H1 (cell line): Measurements from ENCODE around the gene ASTN2. TPM values are rescaled to one million over a fixed set of nuclear protein-coding genes. Genes with fewer than 3 reads are reported as not detected.

ENCODE experiments used
- CTCF ChIA-PET: fragments of 300-600 bp; sonication (Branson Sonifier 250); formaldehyde crosslinking; loops from one replicate; lab custom pipeline; 2021; ENCODE audit not compliant: partially characterized antibody; lab: Charles Lee
- POLR2A ChIA-PET: fragments of 300-600 bp; sonication (Branson Sonifier 250); formaldehyde crosslinking; loops from one replicate; lab custom pipeline; 2021; ENCODE audit warnings: inconsistent platforms; ENCODE audit not compliant: partially characterized antibody; lab: Charles Lee
- DNase-seq, 2 experiments: peaks; one replicate each; pipeline versions ENCODE4 v3.0.0 to v3.0.0-alpha.2; 2010 to 2022; ENCODE audit warnings: low spot score in 2 of 2, low read depth in 1 of 2, mixed read lengths in 1 of 2
- FAIRE-seq: peaks from 2 replicates; lab custom pipeline; 2011; peaks lifted over from hg19 to GRCh38; lab: Jason Lieb, UNC
- H2AFZ ChIP-seq: 2 replicates; pipeline ENCODE4 v1.8.1; 2012; ENCODE audit warnings: low read length, inconsistent platforms
- H2AK5ac ChIP-seq: 2 replicates; pipeline ENCODE4 v1.6.1; 2013; ENCODE audit warnings: low read depth, low read length
- H2BK120ac ChIP-seq: replicated peaks from 2 replicates; pipeline ENCODE3; 2013; ENCODE audit warnings: low read depth, low read length, inconsistent platforms
- H2BK12ac ChIP-seq: 2 replicates; pipeline ENCODE4 v1.6.1; 2013; ENCODE audit warnings: low read depth, low read length
- H2BK15ac ChIP-seq: 2 replicates; pipeline ENCODE4 v1.6.1; 2013; ENCODE audit warnings: low read length
- H2BK20ac ChIP-seq: 2 replicates; pipeline ENCODE4 v1.6.1; 2013; ENCODE audit warnings: low read length
- H2BK5ac ChIP-seq: 2 replicates; pipeline ENCODE4 v1.6.1; 2013; ENCODE audit warnings: low read depth, low read length
- H3K14ac ChIP-seq: 2 replicates; pipeline ENCODE4 v1.6.1; 2013; ENCODE audit warnings: inconsistent platforms; ENCODE audit not compliant: insufficient read length
- H3K18ac ChIP-seq: 2 replicates; pipeline ENCODE4 v1.6.1; 2013; ENCODE audit warnings: low read length; ENCODE audit errors: extremely low read depth
- H3K23ac ChIP-seq: 2 replicates; pipeline ENCODE4 v1.6.1; 2013; ENCODE audit warnings: inconsistent platforms; ENCODE audit not compliant: insufficient read length
- H3K23me2 ChIP-seq: 2 replicates; pipeline ENCODE4 v1.6.1; 2013; ENCODE audit warnings: low read depth, low read length
- H3K27ac ChIP-seq: 2 replicates; pipeline ENCODE4 v1.6.1; 2011; ENCODE audit warnings: low read depth, low read length, inconsistent platforms
- H3K27me3 ChIP-seq, 4 experiments: replicated peaks in 1 of 4; 1 replicate in 1 of 4; 2 replicates in 3 of 4; pipeline versions ENCODE4 v1.6.1 to v1.8.1; 2011 to 2013; ENCODE audit warnings: low read length in 3 of 4, mild to moderate bottlenecking in 3 of 4, inconsistent platforms in 2 of 4, mixed read lengths in 2 of 4, moderate library complexity in 1 of 4; ENCODE audit not compliant: control insufficient read depth in 3 of 4, insufficient read depth in 3 of 4; ENCODE audit errors: extremely low read depth in 1 of 4
- H3K36me3 ChIP-seq, 4 experiments: 2 replicates each; pipeline versions ENCODE4 v1.6.1 to v1.8.1; 2011 to 2013; ENCODE audit warnings: mild to moderate bottlenecking in 4 of 4, low read length in 3 of 4, moderate library complexity in 2 of 4, control low read depth in 1 of 4, inconsistent platforms in 1 of 4; ENCODE audit not compliant: insufficient read depth in 4 of 4, control insufficient read depth in 2 of 4
- H3K4ac ChIP-seq: replicated peaks from 2 replicates; pipeline ENCODE3; 2013; ENCODE audit warnings: low read length, low read depth, mixed read lengths, inconsistent platforms; ENCODE audit not compliant: insufficient read length
- H3K4me1 ChIP-seq, 4 experiments: replicated peaks in 1 of 4; 1 replicate in 1 of 4; 2 replicates in 3 of 4; pipeline versions ENCODE4 v1.6.1 to v1.8.1; 2011 to 2013; ENCODE audit warnings: low read length in 3 of 4, inconsistent platforms in 2 of 4, mixed read lengths in 1 of 4; ENCODE audit not compliant: insufficient read depth in 4 of 4, control insufficient read depth in 3 of 4
- H3K4me2 ChIP-seq, 2 experiments: 2 replicates each; pipeline versions ENCODE4 v1.6.1 to v1.8.1; 2011 to 2013; ENCODE audit warnings: low read depth in 2 of 2, low read length in 2 of 2, control low read depth in 1 of 2, inconsistent platforms in 1 of 2, mild to moderate bottlenecking in 1 of 2; ENCODE audit not compliant: insufficient read depth in 1 of 2
- H3K4me3 ChIP-seq, 4 experiments: fragments of 200-600, 300-600 bp in 1 of 4; sonication (generic), shearing (Covaris generic), sonication (Bioruptor Twin) in 1 of 4; 2 replicates each; pipeline versions ENCODE4 v1.5.1 to v1.8.1; 2011 to 2016; ENCODE audit warnings: low read length in 4 of 4, low read depth in 3 of 4, control low read depth in 2 of 4, inconsistent platforms in 2 of 4, mild to moderate bottlenecking in 2 of 4, mixed read lengths in 1 of 4, moderate library complexity in 1 of 4; ENCODE audit not compliant: insufficient read depth in 2 of 4; ENCODE audit errors: extremely low read depth in 1 of 4
- H3K56ac ChIP-seq: replicated peaks from 2 replicates; pipeline ENCODE3; 2013; ENCODE audit warnings: low read depth, mild to moderate bottlenecking, mixed read lengths, low read length, inconsistent platforms; ENCODE audit not compliant: insufficient read length
- H3K79me1 ChIP-seq: 2 replicates; pipeline ENCODE4 v1.6.1; 2013; ENCODE audit warnings: low read depth, low read length, control low read depth
- H3K79me2 ChIP-seq, 2 experiments: 2 replicates each; pipeline versions ENCODE4 v1.6.1 to v1.8.1; 2012 to 2013; ENCODE audit warnings: low read length in 2 of 2, mild to moderate bottlenecking in 2 of 2, inconsistent platforms in 1 of 2; ENCODE audit not compliant: insufficient read depth in 2 of 2, control insufficient read depth in 1 of 2
- H3K9ac ChIP-seq, 4 experiments: replicated peaks in 1 of 4; 1 replicate in 1 of 4; 2 replicates in 3 of 4; pipeline versions ENCODE4 v1.6.1 to v1.8.1; 2011 to 2013; ENCODE audit warnings: low read depth in 3 of 4, low read length in 3 of 4, control low read depth in 2 of 4, mild to moderate bottlenecking in 2 of 4, moderate library complexity in 2 of 4, inconsistent platforms in 1 of 4; ENCODE audit errors: extremely low read depth in 1 of 4
- H3K9me3 ChIP-seq, 2 experiments: 2 replicates each; pipeline versions ENCODE4 v1.6.1 to v1.8.1; 2012 to 2013; ENCODE audit warnings: mild to moderate bottlenecking in 2 of 2, moderate library complexity in 2 of 2, control low read depth in 1 of 2, inconsistent platforms in 1 of 2, low read depth in 1 of 2, low read length in 1 of 2, mixed read lengths in 1 of 2; ENCODE audit not compliant: insufficient read depth in 2 of 2
- H4K20me1 ChIP-seq, 2 experiments: replicated peaks in 1 of 2; 2 replicates each; pipeline versions ENCODE3 to v1.8.1; 2011 to 2013; ENCODE audit warnings: inconsistent platforms in 2 of 2, low read length in 2 of 2, mild to moderate bottlenecking in 1 of 2; ENCODE audit not compliant: insufficient read depth in 2 of 2, control insufficient read depth in 1 of 2
- H4K5ac ChIP-seq: 2 replicates; pipeline ENCODE4 v1.6.1; 2013; ENCODE audit warnings: low read length, low read depth, mixed read lengths, inconsistent platforms; ENCODE audit not compliant: insufficient read length
- H4K8ac ChIP-seq: 2 replicates; pipeline ENCODE4 v1.8.0; 2013; ENCODE audit warnings: mild to moderate bottlenecking, moderate library complexity, low read length, inconsistent platforms; ENCODE audit not compliant: insufficient read depth; ENCODE audit errors: extremely low read depth
- H4K91ac ChIP-seq: replicated peaks from 2 replicates; pipeline ENCODE3; 2013; ENCODE audit warnings: low read length, mixed read lengths, inconsistent platforms; ENCODE audit not compliant: insufficient read length
- BACH1 ChIP-seq: IDR thresholded peaks from 2 replicates; pipeline ENCODE4 v1.6.1; 2012; ENCODE audit warnings: low read length, improper control_type of control experiment
- CHD1 ChIP-seq: IDR thresholded peaks from 2 replicates; pipeline ENCODE4 v1.6.1; 2012; ENCODE audit warnings: low read depth, low read length, improper control_type of control experiment
- CHD2 ChIP-seq: IDR thresholded peaks from 2 replicates; pipeline ENCODE4 v1.6.1; 2012; ENCODE audit warnings: low read length, improper control_type of control experiment
- HDAC6 ChIP-seq: IDR thresholded peaks from one replicate; pipeline ENCODE4 v1.7.1; 2012; ENCODE audit warnings: low read depth, mild to moderate bottlenecking, inconsistent platforms, low read length, moderate library complexity
- JUND ChIP-seq: IDR thresholded peaks from 2 replicates; pipeline ENCODE4 v1.6.1; 2011; ENCODE audit warnings: mild to moderate bottlenecking, improper control_type of control experiment, low read length
- KDM4A ChIP-seq: IDR thresholded peaks from one replicate; pipeline ENCODE4 v1.7.1; 2012; ENCODE audit warnings: low read depth, mild to moderate bottlenecking, moderate library complexity, low read length, inconsistent platforms; ENCODE audit not compliant: severe bottlenecking
- KDM5A ChIP-seq: fragments of 200-600 bp; IDR thresholded peaks from 2 replicates; pipeline ENCODE4 v1.7.1; 2012; ENCODE audit warnings: mild to moderate bottlenecking, low read length, inconsistent platforms, mixed read lengths
- MAFK ChIP-seq: IDR thresholded peaks from 2 replicates; pipeline ENCODE4 v1.6.1; 2012; ENCODE audit warnings: low read depth, mild to moderate bottlenecking, improper control_type of control experiment, low read length
- POU5F1 ChIP-seq: IDR thresholded peaks from 2 replicates; pipeline ENCODE4 v1.6.1; 2011; ENCODE audit warnings: low read depth, mild to moderate bottlenecking, low read length, moderate library complexity
- RBBP5 ChIP-seq: IDR thresholded peaks from 2 replicates; pipeline ENCODE4 v1.7.1; 2012; ENCODE audit warnings: low read depth, mild to moderate bottlenecking, inconsistent platforms, low read length, moderate library complexity, borderline replicate concordance
- SP2 ChIP-seq: IDR thresholded peaks from 2 replicates; pipeline ENCODE4 v1.6.1; 2012; ENCODE audit warnings: mild to moderate bottlenecking, low read length, inconsistent platforms
- WGBS, 2 experiments: shearing (Covaris generic) in 1 of 2; methylation state at CpG; one replicate each; pipeline versions ENCODE4 v1.1.6 to v1.1.7; 2013 to 2015; ENCODE audit warnings: low lambda C conversion rate in 2 of 2, mixed read lengths in 2 of 2, inconsistent platforms in 1 of 2, low coverage in 1 of 2, missing lambda C conversion rate in 1 of 2; ENCODE audit not compliant: insufficient replicate concordance in 2 of 2, insufficient coverage in 1 of 2, insufficient read length in 1 of 2; ENCODE audit errors: extremely low coverage in 1 of 2, missing lambda C conversion rate in 1 of 2; 5-methylcytosine and 5-hydroxymethylcytosine counted together
- polyA plus RNA-seq, 7 experiments: library from polyadenylated mRNA; depleted of rRNA in 3 of 7; stranded (reverse) in 5 of 7; unstranded in 2 of 7; fragments of >200 nt in 5 of 7; fragments of 200-250 nt in 2 of 7; gene quantifications; 1 replicate in 5 of 7; 2 replicates in 1 of 7; 4 replicates in 1 of 7; pipeline versions ENCODE4 v1.2.1 to v1.2.3, GENCODE V29; 2011 to 2013; ENCODE audit warnings: missing spikeins in 2 of 7, mixed read lengths in 2 of 7
- total RNA-seq: library from RNA; stranded (reverse); fragmentation: NEBNext Ultra II Directional; extraction: Animal tissue kit (Norgen Biotek cat#: 25700); gene quantifications from 2 replicates; pipeline ENCODE4 v1.2.1, GENCODE V29; 2021
- TF ChIP-seq, protein P1 (sequence below): IDR thresholded peaks from 2 replicates; pipeline ENCODE4 v1.6.1; 2012; ENCODE audit warnings: inconsistent platforms
- TF ChIP-seq, protein P2 (sequence below): IDR thresholded peaks from 2 replicates; pipeline ENCODE4 v1.6.1; 2012; ENCODE audit warnings: inconsistent platforms

The ASTN2 gene
- total and polyA plus RNA-seq, 2 of the 8 experiments (the other 6 are each of a cell fraction or from before 2014, with no cell fraction given) = 8.2 to 13.7 TPM

DNA sequence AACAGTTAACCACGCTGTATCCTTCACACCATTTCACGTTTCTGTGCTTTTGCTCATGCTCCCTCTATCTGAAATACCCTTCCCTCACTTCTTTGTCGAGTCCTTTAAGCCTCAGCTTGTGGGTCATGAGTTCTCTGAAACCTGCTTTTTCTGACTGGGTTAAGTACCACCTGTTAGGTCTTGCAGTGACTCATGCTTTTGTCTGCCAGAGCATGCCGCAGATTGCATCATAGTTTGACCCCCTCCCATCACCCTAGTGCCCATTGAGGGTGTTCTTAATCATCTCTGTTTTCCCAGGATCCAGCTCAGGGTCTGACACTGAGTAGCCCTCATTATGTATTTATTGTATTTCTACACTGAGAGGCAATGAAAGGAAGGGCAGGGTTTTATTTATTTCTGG lies 190.2 kb downstream of the ASTN2 start:
- Histone ChIP-seq H2BK12ac (no peak overlapping the region; the same call in 1 of the 2 replicates), H2AFZ (no peak overlapping the region), H2AK5ac (no peak overlapping the region), H3K14ac (no peak overlapping the region), H3K18ac (no peak overlapping the region), H4K91ac (no peak overlapping the region), H3K4ac (no peak overlapping the region), H3K9me3 (no peaks in the 10 kb centered on the region), H2BK5ac (no peak overlapping the region), H2BK20ac (no peak overlapping the region), H4K8ac (no peak overlapping the region), H3K23ac (no peak overlapping the region), H3K4me2 (no peak overlapping the region; a peak in 1 of 4 replicates), H3K36me3 (no peaks in the 10 kb centered on the region), H4K5ac (no peak overlapping the region), H3K56ac (no peak overlapping the region), H3K4me3 (no peak overlapping the region), H4K20me1 (no peaks in the 10 kb centered on the region), H3K79me1 (no peaks in the 10 kb centered on the region), H3K79me2 (no peaks in the 10 kb centered on the region), H3K23me2 (peaks cover 2% of the 10 kb centered on the region; the same call in 1 of the 2 replicates), H3K4me1 (peaks cover 0 to 2% (median 0%) of the 10 kb centered on the region in 4 experiments; a peak in 1 of 7 replicates), H2BK120ac (no peak overlapping the region), H2BK15ac (no peak overlapping the region), H3K27ac (no peak overlapping the region), H3K27me3 (no peaks in the 10 kb centered on the region), H3K9ac (no peak overlapping the region)
- 72% methylated on average over 4 of the region's 4 CpGs; no CpG with 5 or more reads in 1 of the 2 experiments for WGBS, 2 experiments
- POLR2A ChIA-PET = no interaction called here
- FAIRE-seq (no peak), DNase-seq (peak in 1 of 2 experiments; percentile 34)
- CTCF ChIA-PET = interaction anchor here (0.6 to 1.1 kb wide), 5 partner anchors 23 to 183 kb away, joined by 3 to 4 read pairs (median 4); no protein-coding TSS in a partner anchor
- TF ChIP-seq, protein P1, sequence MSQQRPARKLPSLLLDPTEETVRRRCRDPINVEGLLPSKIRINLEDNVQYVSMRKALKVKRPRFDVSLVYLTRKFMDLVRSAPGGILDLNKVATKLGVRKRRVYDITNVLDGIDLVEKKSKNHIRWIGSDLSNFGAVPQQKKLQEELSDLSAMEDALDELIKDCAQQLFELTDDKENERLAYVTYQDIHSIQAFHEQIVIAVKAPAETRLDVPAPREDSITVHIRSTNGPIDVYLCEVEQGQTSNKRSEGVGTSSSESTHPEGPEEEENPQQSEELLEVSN = 0 out of 2 replicates have a peak, but pooled peaks have one; percentile 31
- TF ChIP-seq MAFK = no peak
- TF ChIP-seq JUND = peak; percentile 93
- TF ChIP-seq RBBP5 = no peak
- TF ChIP-seq, protein P2, sequence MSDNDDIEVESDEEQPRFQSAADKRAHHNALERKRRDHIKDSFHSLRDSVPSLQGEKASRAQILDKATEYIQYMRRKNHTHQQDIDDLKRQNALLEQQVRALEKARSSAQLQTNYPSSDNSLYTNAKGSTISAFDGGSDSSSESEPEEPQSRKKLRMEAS = peak; percentile 80
- no peak for TF ChIP-seq KDM5A
- no peak for TF ChIP-seq KDM4A
- no peak for TF ChIP-seq SP2
- no peak for TF ChIP-seq BACH1
- TF ChIP-seq CHD1 = no peak
- no peak for TF ChIP-seq HDAC6
- TF ChIP-seq POU5F1 = no peak
- TF ChIP-seq CHD2 = no peak
